ENCODE results near the gene CTNNA2. TPM values are rescaled to one million over a fixed set of nuclear protein-coding genes. Genes with fewer than 3 reads are reported as not detected.

Gene CTNNA2
- total and polyA plus RNA-seq, 4 donors = 0.01 to 0.37 TPM; not detected in 2

DNA sequence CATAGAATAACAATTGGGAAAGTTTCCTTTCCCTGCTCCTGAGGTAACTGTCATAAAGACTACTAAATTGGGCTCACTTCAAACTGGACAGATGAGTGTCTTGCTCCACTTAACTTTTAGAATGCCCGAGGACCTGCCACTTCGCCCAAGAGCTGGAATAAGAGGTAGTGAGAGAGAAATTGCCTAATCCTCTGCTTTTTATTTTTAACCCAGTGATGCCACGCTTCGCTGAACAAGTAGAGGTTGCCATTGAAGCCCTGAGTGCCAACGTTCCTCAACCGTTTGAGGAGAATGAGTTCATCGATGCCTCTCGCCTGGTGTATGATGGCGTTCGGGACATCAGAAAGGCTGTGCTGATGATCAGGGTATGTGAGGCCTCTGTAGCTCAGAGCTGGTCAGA, 1061.1 kb downstream of the CTNNA2 start:
- no peak for TF ChIP-seq CTCF (IDR thresholded peaks at IDR 0.05; ENCODE audit: control extremely low read depth, extremely low read depth)
- 80 to 86% methylated on average over 10 of the region's 10 CpGs for WGBS, 2 donors

DNA sequence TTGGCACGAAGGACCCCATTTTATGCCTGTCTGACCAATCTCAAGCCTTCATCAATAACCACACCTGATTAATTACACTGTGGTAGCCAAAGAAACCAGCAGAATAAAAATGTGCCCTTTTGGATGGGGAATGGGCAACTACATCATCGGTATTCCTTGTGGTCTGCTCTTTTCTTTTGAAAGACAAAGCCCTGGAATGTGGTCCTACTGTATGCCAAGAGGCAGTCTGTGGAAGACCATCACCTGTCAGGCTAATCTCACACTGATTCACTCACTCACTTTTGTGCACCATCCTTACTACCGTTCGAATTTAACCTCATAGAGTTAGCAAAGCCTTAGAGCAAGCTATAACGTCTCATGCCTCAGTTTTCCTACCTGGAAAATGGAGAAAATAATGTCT, 1066.9 kb downstream of the CTNNA2 start:
- ATAC-seq (ENCODE audit: insufficient read depth, low FRiP score) (no peak), DNase-seq (no peak)
- H3K36me3 ChIP-seq (ENCODE audit: control insufficient read depth in 4 of 4, insufficient read depth in 4 of 4, low read length in 4 of 4) = no peaks in the 10 kb centered on the region
- WGBS, 2 donors = 79 to 83% methylated on average over 5 of the region's 5 CpGs
- no peak for TF ChIP-seq CTCF (IDR thresholded peaks at IDR 0.05; ENCODE audit: control extremely low read depth, extremely low read depth)
- H3K4me1 ChIP-seq (ENCODE audit: control insufficient read depth in 5 of 5, insufficient read depth in 5 of 5, low read length in 5 of 5) = no peaks in the 10 kb centered on the region
- no peak overlapping the region for H3K4me3 ChIP-seq
- H3K27ac ChIP-seq (ENCODE audit: low read depth in 1 of 2, low read length in 1 of 2) = no peak overlapping the region
- no peaks in the 10 kb centered on the region for H3K9me3 ChIP-seq (ENCODE audit: control insufficient read depth in 4 of 4, insufficient read depth in 3 of 4, low read length in 3 of 4)
- H3K9ac ChIP-seq (ENCODE audit: insufficient read depth in 1 of 2, low read length in 2 of 2) = no peak overlapping the region
- no peaks in the 10 kb centered on the region for H3K27me3 ChIP-seq (ENCODE audit: control insufficient read depth in 3 of 3, insufficient read depth in 3 of 3, low read length in 2 of 3)

More for the DNA sequence above, 1061.1 kb downstream of the CTNNA2 start:
- no peaks in the 10 kb centered on the region for H3K4me1 ChIP-seq (ENCODE audit: control insufficient read depth in 5 of 5, insufficient read depth in 5 of 5, low read length in 5 of 5)
- DNase-seq (no peak), ATAC-seq (ENCODE audit: insufficient read depth, low FRiP score) (no peak)
- no peak overlapping the region for H3K27ac ChIP-seq (ENCODE audit: low read depth in 1 of 2, low read length in 1 of 2)
- H3K36me3 ChIP-seq (ENCODE audit: control insufficient read depth in 4 of 4, insufficient read depth in 4 of 4, low read length in 4 of 4) = no peaks in the 10 kb centered on the region
- H3K27me3 ChIP-seq (ENCODE audit: control insufficient read depth in 3 of 3, insufficient read depth in 3 of 3, low read length in 2 of 3) = no peaks in the 10 kb centered on the region
- no peaks in the 10 kb centered on the region for H3K9me3 ChIP-seq (ENCODE audit: control insufficient read depth in 4 of 4, insufficient read depth in 3 of 4, low read length in 3 of 4)
- H3K4me3 ChIP-seq = no peak overlapping the region
- H3K9ac ChIP-seq (ENCODE audit: insufficient read depth in 1 of 2, low read length in 2 of 2) = no peak overlapping the region

- DNase-seq (no peak), ATAC-seq (ENCODE audit: insufficient read depth, low FRiP score) (no peak)
- TF ChIP-seq CTCF (IDR thresholded peaks at IDR 0.05; ENCODE audit: control extremely low read depth, extremely low read depth) = no peak
- WGBS, 2 donors = 43 to 47% methylated on average over 2 of the region's 2 CpGs
- Histone ChIP-seq H3K9ac (ENCODE audit: insufficient read depth in 1 of 2, low read length in 2 of 2) (no peak overlapping the region), H3K27ac (ENCODE audit: low read depth in 1 of 2, low read length in 1 of 2) (no peak overlapping the region), H3K27me3 (ENCODE audit: control insufficient read depth in 3 of 3, insufficient read depth in 3 of 3, low read length in 2 of 3) (no peaks in the 10 kb centered on the region), H3K4me1 (ENCODE audit: control insufficient read depth in 5 of 5, insufficient read depth in 5 of 5, low read length in 5 of 5) (peaks cover 0 to 2% (median 0%) of the 10 kb centered on the region in 5 donors), H3K9me3 (ENCODE audit: control insufficient read depth in 4 of 4, insufficient read depth in 3 of 4, low read length in 3 of 4) (no peaks in the 10 kb centered on the region), H3K4me3 (no peak overlapping the region), H3K36me3 (ENCODE audit: control insufficient read depth in 4 of 4, insufficient read depth in 4 of 4, low read length in 4 of 4) (no peaks in the 10 kb centered on the region)
These were observed 1078.4 kb downstream of the CTNNA2 start for GRCh38 chr2:80591233-80591632.

- no peaks in the 10 kb centered on the region for H3K27me3 ChIP-seq (ENCODE audit: control insufficient read depth in 3 of 3, insufficient read depth in 3 of 3, low read length in 2 of 3)
- 83 to 86% methylated on average over 2 of the region's 2 CpGs for WGBS, 2 donors
- H3K9ac ChIP-seq (ENCODE audit: insufficient read depth in 1 of 2, low read length in 2 of 2) = no peak overlapping the region
- no peak overlapping the region for H3K4me3 ChIP-seq
- ATAC-seq (ENCODE audit: insufficient read depth, low FRiP score) (no peak), DNase-seq (no peak)
- peaks cover 0 to 2% (median 0%) of the 10 kb centered on the region in 5 donors for H3K4me1 ChIP-seq (ENCODE audit: control insufficient read depth in 5 of 5, insufficient read depth in 5 of 5, low read length in 5 of 5)
- no peaks in the 10 kb centered on the region for H3K36me3 ChIP-seq (ENCODE audit: control insufficient read depth in 4 of 4, insufficient read depth in 4 of 4, low read length in 4 of 4)
- no peak for TF ChIP-seq CTCF (IDR thresholded peaks at IDR 0.05; ENCODE audit: control extremely low read depth, extremely low read depth)
- no peaks in the 10 kb centered on the region for H3K9me3 ChIP-seq (ENCODE audit: control insufficient read depth in 4 of 4, insufficient read depth in 3 of 4, low read length in 3 of 4)
- no peak overlapping the region for H3K27ac ChIP-seq (ENCODE audit: low read depth in 1 of 2, low read length in 1 of 2)
These were observed 1079.3 kb downstream of the CTNNA2 start for GRCh38 chr2:80592106-80592505.
